HG02571 (cell line): ENCODE measurements around the gene TADA2A.

Experiments used
- ATAC-seq: cut with Tn5 transposase; IDR thresholded peaks from one replicate; pipeline ENCODE4 v1.9.1; 2021; ENCODE audit warnings: mild to moderate bottlenecking, moderate library complexity; ENCODE audit not compliant: unreplicated experiment

Gene TADA2A

GRCh38 chr17:37406635-37407461, at the start of gene TADA2A, which contains the start of gene ACACA:
TADA2A (plus strand) TSS chr17:37406886; CDS start chr17:37411366, 4,480 bp downstream.
ACACA (minus strand) TSS chr17:37406836; CDS start chr17:37406299, 537 bp downstream.
- ATAC-seq, result peak; percentile 72

- peak; percentile 9 for ATAC-seq
These were observed 48.4 kb upstream of the TADA2A start for GRCh38 chr17:37358098-37358829.

- ATAC-seq, result peak; percentile 91
These were observed 47.6 kb upstream of the TADA2A start for GRCh38 chr17:37358830-37359681.

GRCh38 chr17:37359682-37360188, 47.0 kb upstream of the TADA2A start:
- ATAC-seq, result no peak

GRCh38 chr17:37360632-37361031, 46.1 kb upstream of the TADA2A start:
- no peak for ATAC-seq

GRCh38 chr17:37361543-37361942, 45.1 kb upstream of the TADA2A start:
- no peak for ATAC-seq

- ATAC-seq, result no peak
These were observed 41.1 kb upstream of the TADA2A start for GRCh38 chr17:37365589-37365988.

GRCh38 chr17:37368577-37368976, 38.1 kb upstream of the TADA2A start:
- ATAC-seq, result no peak

- ATAC-seq, result peak; percentile 65
These were observed 33.0 kb upstream of the TADA2A start for GRCh38 chr17:37373530-37374159.

GRCh38 chr17:37375706-37376105, 31.0 kb upstream of the TADA2A start, which contains the start of gene C17orf78:
C17orf78 (plus strand) TSS chr17:37375985; CDS start chr17:37376093, 108 bp downstream.
- ATAC-seq, result no peak

GRCh38 chr17:37382056-37382455, 24.6 kb upstream of the TADA2A start:
- ATAC-seq, result no peak

GRCh38 chr17:37384560-37385149, 22.0 kb upstream of the TADA2A start:
- ATAC-seq, result no peak

- no peak for ATAC-seq
These were observed 21.2 kb upstream of the TADA2A start for GRCh38 chr17:37385474-37385990.

- ATAC-seq, result no peak
These were observed 20.2 kb upstream of the TADA2A start for GRCh38 chr17:37386462-37386861.

- no peak for ATAC-seq
These were observed 18.4 kb upstream of the TADA2A start for GRCh38 chr17:37388266-37388665.

GRCh38 chr17:37389160-37389559, 17.5 kb upstream of the TADA2A start:
- ATAC-seq, result no peak

GRCh38 chr17:37391146-37391545, 15.5 kb upstream of the TADA2A start:
- no peak for ATAC-seq

GRCh38 chr17:37392024-37392590, 14.6 kb upstream of the TADA2A start:
- no peak for ATAC-seq

- ATAC-seq, result no peak
These were observed 13.3 kb upstream of the TADA2A start for GRCh38 chr17:37393352-37393751.
